Stimulated activated CD8-positive, alpha-beta memory T cell treated with anti-CD3 and anti-CD28 coated beads, Interleukin-15, amount 100 ng/mL, for 48 hours (primary cell): Measurements from ENCODE around the gene BIRC2.
A peak's percentile ranks its signal among the peaks of the same experiment; 100 is the strongest.
"Not testable (repeated sequence)": the region's sequence is repeated elsewhere in the genome, so short reads cannot be mapped to it uniquely, and the experiment has no call there.

Experiments
- DNase-seq, 2 donors: peaks; one replicate each; pipeline ENCODE4 v3.0.0-alpha.2; 2020; ENCODE audit warnings: low read depth in 2 of 2

BIRC2 gene

GRCh38 chr11:102374633-102375424 lies 27.8 kb downstream of the BIRC2 start:
- DNase-seq: not testable (repeated sequence)

- DNase-seq: no peak
Measured at GRCh38 chr11:102375720-102376399, 28.8 kb downstream of the BIRC2 start.

GRCh38 chr11:102377891-102378290 lies 30.9 kb downstream of the BIRC2 start:
- no peak for DNase-seq

GRCh38 chr11:102378818-102379217 lies 31.8 kb downstream of the BIRC2 start:
- DNase-seq: no peak

GRCh38 chr11:102382384-102382783 lies 35.4 kb downstream of the BIRC2 start:
- DNase-seq: no peak

GRCh38 chr11:102383839-102384238 lies 36.8 kb downstream of the BIRC2 start:
- no peak for DNase-seq

GRCh38 chr11:102384419-102385079 lies 37.5 kb downstream of the BIRC2 start:
- no peak for DNase-seq

GRCh38 chr11:102385085-102386007 lies 38.3 kb downstream of the BIRC2 start:
- DNase-seq: no peak

- DNase-seq: no peak
Measured at GRCh38 chr11:102386136-102386734, 39.2 kb downstream of the BIRC2 start.

GRCh38 chr11:102387043-102387781 lies 40.2 kb downstream of the BIRC2 start:
- no peak for DNase-seq

GRCh38 chr11:102389253-102389652 lies 42.2 kb downstream of the BIRC2 start:
- no peak for DNase-seq

- peak in 1 of 2 donors; percentile 15 for DNase-seq
Measured at GRCh38 chr11:102390667-102391465, 43.9 kb downstream of the BIRC2 start.

- DNase-seq: no peak
Measured at GRCh38 chr11:102391549-102392237, 44.7 kb downstream of the BIRC2 start.

- no peak for DNase-seq
Measured at GRCh38 chr11:102393272-102393730, 46.3 kb downstream of the BIRC2 start.

GRCh38 chr11:102395720-102396393 lies 48.8 kb downstream of the BIRC2 start:
- DNase-seq: no peak

GRCh38 chr11:102396708-102397563 lies 49.9 kb downstream of the BIRC2 start:
- no peak for DNase-seq

GRCh38 chr11:102398297-102398696 lies 51.3 kb downstream of the BIRC2 start:
- no peak for DNase-seq
